Putamen (tissue), 1 donor: ENCODE data around the gene EXOC4.

Experiments
- DNase-seq: peaks from one replicate; pipeline ENCODE4 v3.0.0-alpha.2; 2016; ENCODE audit warnings: low spot score

Gene EXOC4

GRCh38 chr7:133573554-133574265, 320.8 kb downstream of the EXOC4 start:
- DNase-seq = no peak

DNA sequence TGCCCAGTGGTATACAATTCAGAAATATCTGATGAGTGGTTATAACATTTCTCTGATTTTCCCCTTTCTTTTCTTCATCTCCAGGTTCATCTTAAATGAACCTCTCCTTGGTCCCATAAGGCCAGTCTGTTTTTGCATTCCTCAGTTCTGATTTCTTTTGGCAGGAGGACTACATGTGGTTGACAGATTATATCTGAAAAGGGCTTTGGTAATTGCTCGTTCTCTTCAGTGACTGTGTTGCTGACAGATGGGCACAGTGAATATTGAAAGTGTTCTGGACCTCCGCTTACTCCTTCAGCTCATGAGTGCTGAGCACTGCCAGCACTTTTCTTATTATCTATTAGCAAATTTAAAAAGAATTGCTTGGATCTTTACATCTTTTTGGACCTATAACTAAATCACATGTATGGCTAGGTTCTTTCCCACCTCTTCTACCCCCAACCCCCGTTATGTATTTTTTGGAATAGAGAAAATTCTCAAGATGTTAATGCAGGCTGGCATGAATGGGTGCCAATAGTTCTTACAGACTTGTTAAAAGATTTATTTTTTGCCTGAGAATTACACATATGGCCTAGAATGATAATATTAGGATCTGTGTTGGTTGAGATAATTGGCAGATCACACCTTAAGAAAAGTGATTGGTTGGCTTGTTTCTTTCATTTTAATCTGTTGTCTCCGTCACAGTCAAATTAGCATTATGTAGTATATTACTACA, 323.0 kb downstream of the EXOC4 start:
- no peak for DNase-seq

DNA sequence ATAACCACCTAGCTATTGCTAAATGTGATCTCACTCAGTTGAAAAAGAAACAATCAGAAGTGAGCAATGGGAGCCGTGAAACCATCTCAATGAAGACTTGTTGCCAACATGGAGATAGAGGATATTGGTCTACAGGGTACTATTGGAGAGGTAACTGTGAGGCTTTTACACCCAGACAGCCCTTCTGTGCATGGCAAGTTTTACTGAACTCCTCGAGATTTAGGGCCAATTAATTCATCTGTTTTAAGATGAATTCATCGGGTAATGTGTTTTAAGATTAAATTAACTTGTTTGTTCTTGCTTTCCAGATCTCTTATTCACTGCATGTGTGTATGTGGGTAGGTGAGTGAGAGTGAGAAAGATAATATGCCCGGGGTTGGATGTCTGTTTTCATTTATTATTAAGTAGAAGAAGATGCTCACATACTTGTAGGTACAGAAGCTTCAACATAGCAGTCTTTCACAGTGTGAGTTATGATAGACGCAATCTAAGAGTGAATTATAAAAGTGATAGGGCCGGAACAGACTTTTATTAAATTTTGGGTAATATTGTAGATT, 323.8 kb downstream of the EXOC4 start:
- no peak for DNase-seq

DNA sequence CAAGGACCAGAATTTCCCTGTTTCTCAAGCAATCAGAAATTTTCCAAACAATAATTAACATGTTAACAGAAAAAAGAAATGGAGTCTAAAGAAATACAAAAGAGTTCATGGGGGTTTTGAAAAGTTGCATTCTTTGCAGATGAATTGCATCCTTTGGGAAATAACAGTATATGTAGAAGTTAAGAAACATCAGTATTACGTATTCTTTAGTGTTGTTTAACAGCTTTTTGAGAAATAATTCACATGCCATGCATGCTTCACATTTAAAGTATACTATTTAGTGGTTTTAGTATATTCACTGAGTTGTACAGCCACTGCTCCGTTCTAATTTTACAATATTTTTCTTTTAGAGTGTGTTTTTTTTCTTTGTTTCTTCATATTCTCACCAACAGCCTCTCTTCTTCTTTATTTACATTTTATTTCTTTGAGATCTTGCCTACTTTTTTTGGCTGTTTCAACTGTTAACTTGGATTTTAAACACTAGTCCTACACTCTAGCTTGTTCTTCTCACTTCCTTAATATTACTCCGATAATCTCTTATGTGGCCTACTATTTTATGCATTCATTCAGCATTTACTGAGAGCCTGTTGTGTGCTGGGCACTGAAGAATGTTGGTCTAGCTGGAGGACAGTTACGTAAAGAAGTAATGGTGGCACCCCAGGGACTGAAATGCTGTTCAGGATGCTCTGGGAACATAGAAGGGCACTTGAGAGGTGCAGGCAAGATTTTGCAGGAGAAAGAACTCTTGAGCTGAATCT, 330.1 kb downstream of the EXOC4 start:
- DNase-seq = no peak

DNA sequence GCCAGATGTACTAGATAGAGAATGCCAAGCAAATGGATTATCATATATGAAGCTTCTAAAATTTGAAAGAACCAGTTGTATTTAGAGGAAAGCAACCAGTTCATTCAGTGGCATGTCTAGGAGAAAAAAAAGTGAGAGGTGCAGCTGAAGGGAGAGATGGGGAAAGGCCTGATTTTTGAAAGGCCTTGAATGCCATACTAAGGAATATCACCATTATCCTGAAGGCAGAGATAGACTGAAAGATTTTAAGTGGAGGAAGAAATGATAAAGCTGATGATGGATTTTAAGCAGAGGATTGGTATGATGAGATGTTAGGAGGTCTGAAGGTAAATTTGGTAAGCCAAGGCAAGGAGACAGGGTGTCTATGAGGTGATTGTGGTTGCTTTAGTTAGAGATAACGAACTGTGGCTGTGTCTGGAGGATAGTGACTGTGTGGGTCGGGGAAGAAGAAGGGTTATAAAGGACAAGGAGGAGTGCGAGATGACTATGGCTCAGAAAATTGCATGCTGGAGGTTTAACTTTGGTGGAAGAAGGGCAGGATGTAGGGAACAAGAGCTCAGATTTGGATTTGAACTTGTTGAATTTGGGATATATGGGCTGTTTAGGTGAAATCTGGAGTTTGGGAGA, 330.8 kb downstream of the EXOC4 start:
- no peak for DNase-seq

- no peak for DNase-seq
Measured at GRCh38 chr7:133584956-133585668, 332.2 kb downstream of the EXOC4 start.

GRCh38 chr7:133586253-133586652, 333.4 kb downstream of the EXOC4 start:
- DNase-seq = no peak

- DNase-seq = no peak
Measured at GRCh38 chr7:133587903-133588302, 335.0 kb downstream of the EXOC4 start.

DNA sequence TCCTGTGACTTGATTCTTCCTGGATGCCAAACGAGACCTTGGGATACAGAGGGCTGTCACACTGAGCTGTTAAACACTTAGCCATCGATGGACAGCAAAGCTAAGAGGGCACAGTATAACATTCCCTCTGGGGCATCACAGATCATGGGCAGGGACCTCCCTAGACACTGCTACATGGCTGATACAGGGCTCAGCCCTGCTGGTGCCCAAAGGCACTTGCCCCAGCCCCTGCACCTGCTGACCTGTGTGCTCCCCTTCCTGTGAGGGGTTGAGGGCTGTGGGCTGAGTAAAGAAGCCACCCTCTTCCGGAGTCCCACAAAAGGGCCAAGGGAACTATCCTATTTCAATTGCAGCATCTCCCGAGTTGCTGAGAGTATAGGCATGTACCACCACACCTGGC, 337.9 kb downstream of the EXOC4 start:
- DNase-seq = no peak

DNA sequence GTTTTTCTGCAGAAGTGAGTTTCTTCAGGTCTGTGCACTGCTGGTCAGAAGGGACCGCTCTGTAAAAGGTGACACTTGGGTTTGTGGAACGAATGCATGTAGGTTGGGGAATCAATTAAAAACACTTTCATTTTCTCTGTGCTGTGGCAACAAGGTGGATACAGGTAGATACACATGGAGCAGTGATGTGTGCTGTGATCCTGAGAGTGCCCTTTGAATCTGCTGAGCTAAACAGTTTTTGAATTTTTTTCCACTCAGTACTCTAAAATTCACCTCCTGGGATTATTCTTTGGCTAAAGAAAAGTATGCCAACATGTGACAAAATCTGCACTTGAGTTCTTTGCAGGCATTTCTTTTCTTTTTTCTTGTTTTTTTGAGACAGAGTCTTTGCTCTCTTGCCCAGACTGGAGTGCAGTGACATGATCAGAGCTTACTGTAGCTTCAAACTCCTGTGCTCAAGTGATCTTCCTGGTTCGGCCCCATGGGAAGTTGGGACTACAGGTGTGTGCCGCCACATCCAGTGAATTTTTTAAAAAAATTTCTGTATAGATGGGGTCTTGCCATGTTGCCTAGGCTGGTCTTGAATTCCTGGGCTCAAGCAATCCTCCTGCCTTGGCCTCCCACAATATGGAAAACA, 338.9 kb downstream of the EXOC4 start:
- DNase-seq = no peak

DNA sequence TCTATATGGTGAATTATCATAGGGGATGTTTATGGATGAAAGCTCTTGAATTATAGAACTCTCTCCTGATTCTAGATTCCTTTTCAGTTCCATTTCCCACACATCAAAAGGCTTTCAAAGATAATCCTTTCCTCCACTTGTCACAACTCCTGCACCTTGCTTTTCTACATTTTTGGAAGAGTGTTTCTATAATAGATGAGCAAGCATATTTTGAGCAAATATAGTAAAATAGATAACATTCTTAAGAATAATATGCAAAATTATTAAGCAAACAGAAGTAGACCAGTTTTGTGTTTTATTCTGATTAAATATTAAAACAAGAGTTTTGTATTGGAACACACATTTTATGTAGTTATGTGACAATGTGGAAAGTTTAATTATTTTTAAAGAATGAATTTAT, 340.7 kb downstream of the EXOC4 start:
- DNase-seq = no peak

DNA sequence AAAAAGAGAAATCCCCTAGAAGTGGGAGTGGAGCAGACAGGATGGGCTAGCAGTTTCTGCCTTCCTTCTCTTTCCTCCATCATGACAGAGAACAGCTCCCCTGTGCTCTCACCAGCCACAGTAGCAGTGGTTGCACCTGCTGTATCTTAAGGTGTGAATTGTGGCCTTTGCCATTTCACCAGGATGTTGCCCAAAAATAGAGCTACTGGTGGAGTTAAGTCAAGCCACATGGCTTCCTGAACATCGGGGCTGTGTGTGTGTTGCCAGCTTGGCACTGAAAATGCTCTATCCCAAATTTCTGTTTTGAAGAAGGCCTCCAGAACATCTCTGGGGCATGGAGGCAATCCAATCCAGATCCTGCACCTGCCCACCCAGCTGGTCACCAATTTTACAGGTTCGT, 348.7 kb downstream of the EXOC4 start:
- no peak for DNase-seq

- DNase-seq = no peak
Measured at GRCh38 chr7:133602291-133602690, 349.4 kb downstream of the EXOC4 start.

- no peak for DNase-seq
Measured at GRCh38 chr7:133606991-133607390, 354.1 kb downstream of the EXOC4 start.

GRCh38 chr7:133609806-133610205, 356.9 kb downstream of the EXOC4 start:
- no peak for DNase-seq

GRCh38 chr7:133611955-133612354, 359.1 kb downstream of the EXOC4 start:
- no peak for DNase-seq

DNA sequence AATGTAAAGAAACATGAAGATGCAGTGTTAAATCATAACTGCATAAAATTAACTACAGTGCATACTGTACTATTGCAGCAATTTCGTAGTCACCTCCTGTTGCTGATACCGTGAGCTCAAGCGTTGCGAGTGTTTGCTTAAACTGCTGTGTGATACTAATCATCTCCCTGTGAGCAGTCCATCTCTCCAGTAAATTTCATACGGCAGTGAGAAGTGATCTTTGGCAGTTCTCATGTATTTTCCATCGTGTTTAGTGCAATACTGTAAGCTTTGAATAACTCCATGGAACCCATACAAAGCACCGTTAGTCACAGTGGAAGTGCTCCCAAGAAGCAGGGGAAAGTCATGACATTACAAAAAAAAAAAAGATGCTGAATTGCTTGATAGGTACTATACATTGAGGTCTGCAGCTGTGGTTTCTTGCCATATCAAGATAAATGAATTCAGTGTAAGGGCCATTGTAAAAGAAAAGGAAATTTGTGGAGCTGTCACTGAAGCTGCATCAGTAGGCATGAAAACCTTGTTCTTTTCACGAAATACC, 360.4 kb downstream of the EXOC4 start:
- DNase-seq = no peak

DNA sequence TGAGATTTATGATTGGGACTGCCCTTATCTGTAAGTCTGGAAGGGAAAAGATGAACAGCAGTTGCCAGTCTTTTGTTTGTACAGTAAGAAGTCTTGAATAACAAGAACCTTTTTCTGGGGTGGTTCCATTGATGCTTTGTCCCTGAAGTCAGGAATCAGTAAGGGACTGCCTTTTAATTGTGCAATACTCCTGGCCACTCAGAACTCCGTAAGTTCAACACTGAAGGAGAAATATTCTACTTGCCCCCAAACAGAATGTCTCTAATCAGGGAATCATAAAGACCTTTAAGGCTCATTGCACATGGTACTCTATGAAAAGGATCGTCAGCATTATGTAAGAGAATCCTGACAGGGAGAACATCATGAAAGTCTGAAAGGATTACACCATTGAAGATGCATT, 361.4 kb downstream of the EXOC4 start:
- no peak for DNase-seq

DNA sequence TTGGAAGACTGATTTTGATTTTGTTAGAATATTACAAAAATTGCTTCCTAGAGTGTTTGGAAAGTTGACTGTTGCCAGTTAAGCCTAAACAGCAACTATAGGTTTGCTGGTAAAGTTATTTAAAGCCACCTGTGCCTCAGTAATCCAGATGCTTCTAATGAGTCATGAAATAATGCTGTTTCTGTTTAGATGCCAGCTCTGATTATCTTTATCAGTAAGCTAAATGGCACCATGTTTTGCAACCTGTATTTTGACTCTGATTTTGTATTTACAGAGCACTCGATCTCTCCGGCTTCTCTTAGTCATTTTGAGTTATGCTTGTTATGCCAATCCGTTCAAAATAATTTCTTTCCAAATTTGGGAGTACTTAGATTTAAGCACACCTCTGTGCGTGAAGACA, 366.1 kb downstream of the EXOC4 start:
- no peak for DNase-seq

DNA sequence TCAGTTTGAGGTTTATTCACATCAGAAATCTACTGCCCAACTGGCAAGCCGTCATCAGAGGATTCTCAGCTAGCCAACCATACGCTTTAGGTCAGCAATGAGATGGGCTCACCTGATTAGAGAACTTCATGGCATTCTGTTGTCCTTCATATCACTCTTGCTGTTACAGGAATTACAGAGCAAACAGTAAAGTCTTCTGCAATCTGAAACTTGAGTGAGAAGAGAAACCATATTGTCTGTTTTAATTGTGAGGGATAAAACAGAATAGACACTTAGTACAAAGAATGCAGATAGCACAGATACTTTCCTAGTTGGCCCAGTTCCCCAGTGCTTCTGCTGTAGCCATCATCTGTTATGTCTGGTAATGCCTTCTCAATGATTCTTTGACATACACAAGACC, 366.6 kb downstream of the EXOC4 start:
- no peak for DNase-seq

GRCh38 chr7:133623721-133624120, 370.8 kb downstream of the EXOC4 start:
- DNase-seq = no peak
